GM12873 (cell line): ENCODE results near the gene STAT1.

Experiments
- CTCF ChIP-seq: IDR thresholded peaks from 2 replicates; pipeline ENCODE4 v1.5.1; 2012; ENCODE audit warnings: low read depth, mild to moderate bottlenecking, moderate library complexity, low read length, control low read depth; ENCODE audit not compliant: insufficient read depth; ENCODE audit errors: missing control alignments

Gene STAT1

GRCh38 chr2:191006297-191006696, 7.7 kb downstream of the STAT1 start:
- no peak for TF ChIP-seq CTCF

- TF ChIP-seq CTCF: no peak
These were observed 10.3 kb downstream of the STAT1 start for GRCh38 chr2:191003405-191004309.

- no peak for TF ChIP-seq CTCF
These were observed 12.3 kb downstream of the STAT1 start for GRCh38 chr2:191001624-191002023.

- TF ChIP-seq CTCF: no peak
These were observed 12.9 kb downstream of the STAT1 start for GRCh38 chr2:191001032-191001431.

GRCh38 chr2:190999949-191000665, 13.9 kb downstream of the STAT1 start:
- no peak for TF ChIP-seq CTCF

GRCh38 chr2:190999058-190999457, 14.9 kb downstream of the STAT1 start:
- TF ChIP-seq CTCF: no peak

GRCh38 chr2:190997526-190998113, 16.4 kb downstream of the STAT1 start:
- TF ChIP-seq CTCF: no peak
